GM12878 (cell line): ENCODE measurements around the gene CHMP4B.

Experiments used
- KDM1A ChIP-seq: fragments of 200-600 bp; sonication (generic); IDR thresholded peaks from 2 replicates; pipeline ENCODE4 v1.6.1; 2016; ENCODE audit warnings: borderline replicate concordance
- POLR2A ChIP-seq: IDR thresholded peaks from 2 replicates; pipeline ENCODE4 v1.6.1; 2011; ENCODE audit warnings: low read depth, mild to moderate bottlenecking, low read length
- RAD21 ChIP-seq: IDR thresholded peaks from 2 replicates; pipeline ENCODE4 v1.6.1; 2011; ENCODE audit warnings: mild to moderate bottlenecking, low read depth, low read length, moderate library complexity; ENCODE audit not compliant: insufficient read depth
- RB1 ChIP-seq: fragments of 450-650 bp; formaldehyde crosslinking; IDR thresholded peaks from 2 replicates; pipeline ENCODE4 v1.6.1; 2017; ENCODE audit warnings: mild to moderate bottlenecking, borderline replicate concordance
- SIX5 ChIP-seq: IDR thresholded peaks from 2 replicates; pipeline ENCODE4 v1.6.1; 2011; ENCODE audit warnings: mild to moderate bottlenecking, low read depth, low read length, moderate library complexity; ENCODE audit not compliant: severe bottlenecking
- TF ChIP-seq, protein P1 (sequence below), 3 experiments: IDR thresholded peaks in 2 of 3; conservative IDR thresholded peaks in 1 of 3; 2 replicates each; pipeline ENCODE4 v1.5.1; 2011; ENCODE audit warnings: low read depth in 3 of 3, low read length in 3 of 3, mild to moderate bottlenecking in 3 of 3, control low read depth in 2 of 3, moderate library complexity in 2 of 3, inconsistent platforms in 1 of 3, mixed read lengths in 1 of 3; ENCODE audit not compliant: control insufficient read depth in 2 of 3, insufficient read depth in 1 of 3; ENCODE audit errors: extremely low read depth in 1 of 3
- TF ChIP-seq, protein P2 (sequence below): fragments of 450-650 bp; IDR thresholded peaks from 2 replicates; pipeline ENCODE4 v1.6.1; 2017; ENCODE audit warnings: borderline replicate concordance

- TF ChIP-seq, protein P1, sequence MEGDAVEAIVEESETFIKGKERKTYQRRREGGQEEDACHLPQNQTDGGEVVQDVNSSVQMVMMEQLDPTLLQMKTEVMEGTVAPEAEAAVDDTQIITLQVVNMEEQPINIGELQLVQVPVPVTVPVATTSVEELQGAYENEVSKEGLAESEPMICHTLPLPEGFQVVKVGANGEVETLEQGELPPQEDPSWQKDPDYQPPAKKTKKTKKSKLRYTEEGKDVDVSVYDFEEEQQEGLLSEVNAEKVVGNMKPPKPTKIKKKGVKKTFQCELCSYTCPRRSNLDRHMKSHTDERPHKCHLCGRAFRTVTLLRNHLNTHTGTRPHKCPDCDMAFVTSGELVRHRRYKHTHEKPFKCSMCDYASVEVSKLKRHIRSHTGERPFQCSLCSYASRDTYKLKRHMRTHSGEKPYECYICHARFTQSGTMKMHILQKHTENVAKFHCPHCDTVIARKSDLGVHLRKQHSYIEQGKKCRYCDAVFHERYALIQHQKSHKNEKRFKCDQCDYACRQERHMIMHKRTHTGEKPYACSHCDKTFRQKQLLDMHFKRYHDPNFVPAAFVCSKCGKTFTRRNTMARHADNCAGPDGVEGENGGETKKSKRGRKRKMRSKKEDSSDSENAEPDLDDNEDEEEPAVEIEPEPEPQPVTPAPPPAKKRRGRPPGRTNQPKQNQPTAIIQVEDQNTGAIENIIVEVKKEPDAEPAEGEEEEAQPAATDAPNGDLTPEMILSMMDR (IDR thresholded peaks at IDR 0.05 in 2 of 3, conservative IDR thresholded peaks at IDR 0.05 in 1 of 3; ENCODE audit: control insufficient read depth in 2 of 3, extremely low read depth in 1 of 3, insufficient read depth in 1 of 3, low read depth in 3 of 3, low read length in 3 of 3): no peak
- no peak for TF ChIP-seq RB1
- TF ChIP-seq POLR2A: no peak
- no peak for TF ChIP-seq SIX5
- TF ChIP-seq RAD21: no peak
- TF ChIP-seq, protein P2, sequence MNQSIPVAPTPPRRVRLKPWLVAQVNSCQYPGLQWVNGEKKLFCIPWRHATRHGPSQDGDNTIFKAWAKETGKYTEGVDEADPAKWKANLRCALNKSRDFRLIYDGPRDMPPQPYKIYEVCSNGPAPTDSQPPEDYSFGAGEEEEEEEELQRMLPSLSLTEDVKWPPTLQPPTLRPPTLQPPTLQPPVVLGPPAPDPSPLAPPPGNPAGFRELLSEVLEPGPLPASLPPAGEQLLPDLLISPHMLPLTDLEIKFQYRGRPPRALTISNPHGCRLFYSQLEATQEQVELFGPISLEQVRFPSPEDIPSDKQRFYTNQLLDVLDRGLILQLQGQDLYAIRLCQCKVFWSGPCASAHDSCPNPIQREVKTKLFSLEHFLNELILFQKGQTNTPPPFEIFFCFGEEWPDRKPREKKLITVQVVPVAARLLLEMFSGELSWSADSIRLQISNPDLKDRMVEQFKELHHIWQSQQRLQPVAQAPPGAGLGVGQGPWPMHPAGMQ: no peak
- no peak for TF ChIP-seq KDM1A
Observed at GRCh38 chr20:33790566-33790965, 20.6 kb upstream of the CHMP4B start.
